Activated CD4-positive, alpha-beta T cell treated with anti-CD3 and anti-CD28 coated beads for 36 hours (primary cell): ENCODE measurements around the gene TENM4. TPM values are rescaled to one million over a fixed set of nuclear protein-coding genes. Genes with fewer than 3 reads are reported as not detected.

Experiments used
- ATAC-seq: fragments of 200-7000 bp; cut with Tn5 transposase; one replicate; pipeline ENCODE4 v1.10.0; 2021; ENCODE audit warnings: mild to moderate bottlenecking, moderate library complexity
- CTCF ChIA-PET: fragments of 350-600 bp; sonication (Branson Sonifier 250); formaldehyde crosslinking; loops from one replicate; lab custom pipeline; 2021; ENCODE audit warnings: antibody characterized with exemption; lab: Charles Lee
- POLR2A ChIA-PET: fragments of 350-600 bp; sonication (Branson Sonifier 250); formaldehyde crosslinking; loops from one replicate; lab custom pipeline; 2021; ENCODE audit warnings: antibody characterized with exemption, inconsistent platforms; lab: Charles Lee
- DNase-seq: peaks from one replicate; pipeline ENCODE4 v3.0.0-alpha.2; 2020
- H3K27ac Mint-ChIP-seq: one replicate; pipeline ENCODE4 v1.8.0; 2021; ENCODE audit warnings: mixed read lengths
- H3K27me3 Mint-ChIP-seq: one replicate; pipeline ENCODE4 v1.8.0; 2021; ENCODE audit warnings: mixed read lengths
- H3K36me3 Mint-ChIP-seq: one replicate; pipeline ENCODE4 v1.8.0; 2021; ENCODE audit warnings: low read depth, mixed read lengths
- H3K4me1 Mint-ChIP-seq: one replicate; pipeline ENCODE4 v1.8.0; 2021; ENCODE audit warnings: mixed read lengths
- H3K4me3 Mint-ChIP-seq: one replicate; pipeline ENCODE4 v1.8.0; 2021; ENCODE audit warnings: mild to moderate bottlenecking, moderate library complexity, mixed read lengths
- H3K9me3 Mint-ChIP-seq: one replicate; pipeline ENCODE4 v1.8.0; 2021; ENCODE audit warnings: low read depth, mixed read lengths
- intact Hi-C, 2 experiments: fragments of 100-400 bp; cut with DNase I in 1 of 2; cut with micrococcal nuclease in 1 of 2; formaldehyde crosslinking; loops; one replicate each; pipeline versions ENCODE4 v1.14.2 to v1.15.1; 2022 to 2024; cut with DNase I, micrococcal nuclease
- total RNA-seq, 2 experiments: library from RNA; stranded (reverse); gene quantifications; one replicate each; pipeline ENCODE4 v1.2.3, GENCODE V29; 2021

Gene TENM4
- total RNA-seq, 2 experiments from 2014 or later, result not detected

DNA sequence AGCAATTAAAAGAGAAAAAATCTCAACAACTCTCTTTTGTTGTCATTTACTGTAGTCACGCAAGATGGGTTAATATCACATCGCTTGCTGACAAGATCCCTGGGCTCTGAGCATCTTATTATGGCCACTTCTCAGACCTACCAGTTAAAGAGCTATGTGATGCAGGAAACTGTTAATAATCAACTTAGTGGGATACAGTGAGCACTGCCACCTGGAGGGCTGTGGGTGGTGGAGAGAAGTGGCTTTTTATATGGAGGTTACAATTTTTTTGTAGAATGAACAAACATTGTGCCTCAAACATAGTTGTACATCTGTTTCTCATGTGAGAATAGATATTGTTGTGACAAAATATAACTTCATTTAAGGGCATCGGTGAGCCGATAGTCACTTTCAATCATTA lies 181.0 kb downstream of the TENM4 start:
- intact Hi-C loops, result no loop called here
- H3K27me3 Mint-ChIP-seq, result peaks cover 2% of the 10 kb centered on the region
- H3K4me3 Mint-ChIP-seq, result no peak overlapping the region
- no peaks in the 10 kb centered on the region for H3K4me1 Mint-ChIP-seq
- POLR2A ChIA-PET, result no interaction called here
- no peak overlapping the region for H3K27ac Mint-ChIP-seq
- H3K9me3 Mint-ChIP-seq, result no peaks in the 10 kb centered on the region
- DNase-seq, result no peak
- CTCF ChIA-PET, result interaction anchor here (0.6 kb wide), 1 partner anchor 65 kb away, joined by 3 read pairs; no protein-coding TSS in a partner anchor
- no peaks in the 10 kb centered on the region for H3K36me3 Mint-ChIP-seq
- ATAC-seq, result no peak

DNA sequence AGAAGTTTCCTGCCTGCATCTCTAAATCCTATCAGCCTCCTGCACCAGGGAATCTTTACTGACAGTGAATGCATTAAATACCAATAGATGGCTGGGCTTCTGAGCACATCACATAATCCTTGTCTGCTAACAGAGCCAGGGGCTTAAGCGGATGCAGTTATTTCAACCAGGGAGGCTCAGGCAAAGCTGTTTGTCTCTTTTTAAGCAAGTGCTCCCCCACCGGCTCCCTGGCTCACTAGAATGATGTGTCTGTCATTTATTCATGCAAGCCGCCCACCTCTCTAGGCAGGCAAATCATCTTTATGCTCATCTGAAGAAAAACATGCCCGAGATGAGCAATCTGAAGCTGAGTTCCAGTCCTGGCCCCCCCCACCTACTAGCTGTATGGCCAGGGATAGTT lies 182.3 kb downstream of the TENM4 start:
- H3K4me1 Mint-ChIP-seq, result no peaks in the 10 kb centered on the region
- CTCF ChIA-PET, result no interaction called here

DNA sequence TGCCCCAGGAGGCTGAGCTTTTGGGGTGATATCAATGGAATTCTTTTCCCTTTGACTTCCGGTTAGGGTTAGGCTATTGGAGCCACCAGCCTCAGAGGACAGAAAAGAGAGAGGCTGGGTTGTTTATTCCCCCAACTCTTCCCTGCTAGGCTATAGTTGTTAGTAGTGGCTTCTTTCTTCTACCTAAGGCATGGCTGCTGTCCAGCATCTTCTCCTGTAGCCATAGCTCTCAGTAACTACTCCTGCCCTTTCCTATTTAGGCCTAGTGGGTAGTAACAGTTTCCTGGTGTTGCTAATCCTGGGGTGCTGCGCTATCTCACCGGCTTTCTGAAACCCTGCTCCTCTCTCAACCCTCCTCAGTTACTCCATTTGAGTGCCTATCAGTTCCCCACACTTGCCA lies 184.9 kb downstream of the TENM4 start:
- Mint-ChIP-seq H3K4me3 (no peak overlapping the region), H3K4me1 (no peaks in the 10 kb centered on the region), H3K9me3 (no peaks in the 10 kb centered on the region), H3K27ac (no peak overlapping the region), H3K36me3 (no peaks in the 10 kb centered on the region), H3K27me3 (peaks cover 4% of the 10 kb centered on the region)
- DNase-seq, result no peak
- no peak for ATAC-seq
- ChIA-PET POLR2A (no interaction called here), CTCF (interaction anchor here (0.5 kb wide), 1 partner anchor 73 kb away, joined by 3 read pairs; no protein-coding TSS in a partner anchor)
- intact Hi-C loops, result no loop called here

More for the DNA sequence above, 182.3 kb downstream of the TENM4 start:
- no peak for DNase-seq
- ATAC-seq, result no peak
- intact Hi-C loops, result no loop called here
- H3K27me3 Mint-ChIP-seq, result peaks cover 4% of the 10 kb centered on the region
- no peaks in the 10 kb centered on the region for H3K9me3 Mint-ChIP-seq
- H3K36me3 Mint-ChIP-seq, result no peaks in the 10 kb centered on the region
- POLR2A ChIA-PET, result no interaction called here
- no peak overlapping the region for H3K4me3 Mint-ChIP-seq
- H3K27ac Mint-ChIP-seq, result no peak overlapping the region

DNA sequence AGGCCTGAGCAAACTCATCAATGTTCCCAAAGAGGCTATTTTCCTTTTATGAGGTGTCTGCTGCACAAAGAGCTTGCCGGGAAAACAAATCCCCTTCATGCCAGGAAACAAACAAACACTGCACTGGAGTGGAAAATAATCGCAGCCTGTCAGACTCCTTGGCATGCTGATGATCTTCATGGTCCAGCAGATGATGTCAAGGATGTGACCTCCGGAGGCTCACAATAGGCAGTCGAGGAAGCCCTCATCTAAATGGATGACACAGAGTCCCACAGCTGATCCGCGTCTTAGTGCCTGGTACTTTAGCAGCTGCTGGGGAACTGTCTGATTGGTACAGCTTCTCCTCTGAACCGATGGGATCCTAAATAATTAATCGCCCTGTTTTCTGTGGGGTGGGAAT lies 187.6 kb downstream of the TENM4 start:
- Mint-ChIP-seq H3K27ac (no peak overlapping the region), H3K9me3 (no peaks in the 10 kb centered on the region), H3K27me3 (peaks cover 4% of the 10 kb centered on the region), H3K4me1 (no peaks in the 10 kb centered on the region), H3K36me3 (no peaks in the 10 kb centered on the region), H3K4me3 (no peak overlapping the region)
- ChIA-PET POLR2A (no interaction called here), CTCF (no interaction called here)
- ATAC-seq, result no peak
- no peak for DNase-seq
- intact Hi-C loops, result no loop called here

DNA sequence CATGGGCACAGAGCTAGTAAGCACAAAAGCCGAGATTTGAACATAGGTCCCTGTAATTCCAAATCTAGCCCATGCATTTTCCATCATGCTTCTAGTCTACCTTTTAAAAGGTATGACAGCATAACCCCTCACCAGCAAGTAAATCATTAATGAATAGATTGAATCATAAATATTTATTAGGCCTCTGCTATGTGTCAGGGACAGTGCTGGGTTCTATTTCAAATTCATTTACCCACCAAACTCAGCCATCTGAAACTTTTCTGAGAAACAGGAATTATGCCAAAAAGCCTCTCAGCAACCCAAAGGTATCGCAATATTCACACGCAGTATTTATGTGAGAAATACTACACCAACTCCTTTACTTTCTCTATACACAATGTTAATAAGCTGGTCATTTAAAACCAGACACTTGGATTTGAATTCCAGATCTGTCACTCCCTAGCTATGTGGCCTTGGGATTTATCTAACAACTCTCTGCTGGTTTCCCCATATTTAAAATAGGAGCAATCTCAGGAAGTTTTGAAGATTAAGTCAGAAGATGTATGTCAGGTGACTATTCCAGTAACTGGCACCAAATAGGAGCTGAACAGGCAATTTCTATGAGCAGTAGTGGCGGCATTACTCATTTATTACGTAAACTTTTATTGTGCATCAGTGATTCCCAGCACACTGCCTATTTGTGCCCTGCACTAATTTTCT lies 191.4 kb downstream of the TENM4 start:
- POLR2A ChIA-PET, result no interaction called here
- Mint-ChIP-seq H3K27ac (no peak overlapping the region), H3K9me3 (no peaks in the 10 kb centered on the region), H3K27me3 (peaks cover 2% of the 10 kb centered on the region), H3K4me3 (no peak overlapping the region), H3K36me3 (no peaks in the 10 kb centered on the region), H3K4me1 (no peaks in the 10 kb centered on the region)
- intact Hi-C loops, result no loop called here
- no peak for ATAC-seq
- DNase-seq, result no peak
- CTCF ChIA-PET, result interaction anchor here (0.8 kb wide), 1 partner anchor 37 kb away, joined by 3 read pairs; no protein-coding TSS in a partner anchor

DNA sequence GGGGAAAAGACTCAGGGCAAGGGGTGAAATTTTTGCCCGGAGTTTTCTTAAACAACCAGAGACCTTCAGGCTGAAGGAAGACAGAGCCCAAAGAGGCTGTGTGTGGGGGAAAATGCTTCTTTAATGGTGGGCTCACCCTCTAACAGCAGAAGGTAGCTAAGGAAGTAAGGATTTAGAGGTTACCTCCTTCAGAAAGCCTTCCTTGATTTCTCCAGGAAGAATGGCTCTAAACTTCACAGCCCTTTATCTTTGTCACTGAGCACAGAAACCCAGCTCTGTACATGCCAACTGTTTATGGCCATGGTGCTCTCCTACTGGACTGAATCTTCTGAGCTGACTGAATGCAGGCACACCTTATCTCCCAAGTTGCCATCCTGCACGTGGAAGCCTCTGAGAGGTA lies 196.0 kb downstream of the TENM4 start:
- H3K4me1 Mint-ChIP-seq, result no peaks in the 10 kb centered on the region
- no peaks in the 10 kb centered on the region for H3K36me3 Mint-ChIP-seq
- ATAC-seq, result no peak
- H3K27ac Mint-ChIP-seq, result no peak overlapping the region
- intact Hi-C loops, result no loop called here
- ChIA-PET POLR2A (no interaction called here), CTCF (no interaction called here)
- DNase-seq, result no peak
- H3K9me3 Mint-ChIP-seq, result no peaks in the 10 kb centered on the region
- H3K27me3 Mint-ChIP-seq, result no peaks in the 10 kb centered on the region
- H3K4me3 Mint-ChIP-seq, result no peak overlapping the region

DNA sequence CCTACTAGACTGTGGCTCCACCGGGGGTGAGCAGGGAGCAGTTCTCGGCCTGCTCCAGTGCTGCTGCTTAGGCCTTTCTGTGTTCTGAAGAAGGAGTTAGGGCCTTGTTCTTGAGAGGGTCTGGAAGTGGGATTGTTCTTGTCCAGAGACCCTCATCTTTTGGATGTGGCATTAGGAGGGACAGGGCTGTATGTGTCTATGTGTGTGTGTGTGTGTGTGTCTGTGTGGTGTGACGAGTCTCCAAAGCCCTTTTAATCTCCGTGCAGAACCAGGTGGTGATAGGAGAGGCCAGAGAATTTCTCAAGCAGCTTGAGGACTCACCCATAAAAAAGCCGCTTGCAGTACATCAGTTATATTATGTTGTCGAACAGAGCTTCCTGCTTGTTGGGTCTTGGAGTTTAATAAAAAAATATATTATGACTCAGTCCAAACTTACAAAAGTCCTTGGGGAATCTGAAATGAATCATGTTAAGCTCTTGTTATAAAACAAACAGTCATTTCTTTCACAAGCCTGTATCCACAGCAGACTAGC lies 196.5 kb downstream of the TENM4 start:
- no peaks in the 10 kb centered on the region for H3K9me3 Mint-ChIP-seq
- DNase-seq (no peak), ATAC-seq (no peak)
- no peak overlapping the region for H3K27ac Mint-ChIP-seq
- intact Hi-C loops, result no loop called here
- no peaks in the 10 kb centered on the region for H3K4me1 Mint-ChIP-seq
- H3K4me3 Mint-ChIP-seq, result no peak overlapping the region
- CTCF ChIA-PET, result no interaction called here
- H3K36me3 Mint-ChIP-seq, result no peaks in the 10 kb centered on the region
- no peaks in the 10 kb centered on the region for H3K27me3 Mint-ChIP-seq
- POLR2A ChIA-PET, result no interaction called here

DNA sequence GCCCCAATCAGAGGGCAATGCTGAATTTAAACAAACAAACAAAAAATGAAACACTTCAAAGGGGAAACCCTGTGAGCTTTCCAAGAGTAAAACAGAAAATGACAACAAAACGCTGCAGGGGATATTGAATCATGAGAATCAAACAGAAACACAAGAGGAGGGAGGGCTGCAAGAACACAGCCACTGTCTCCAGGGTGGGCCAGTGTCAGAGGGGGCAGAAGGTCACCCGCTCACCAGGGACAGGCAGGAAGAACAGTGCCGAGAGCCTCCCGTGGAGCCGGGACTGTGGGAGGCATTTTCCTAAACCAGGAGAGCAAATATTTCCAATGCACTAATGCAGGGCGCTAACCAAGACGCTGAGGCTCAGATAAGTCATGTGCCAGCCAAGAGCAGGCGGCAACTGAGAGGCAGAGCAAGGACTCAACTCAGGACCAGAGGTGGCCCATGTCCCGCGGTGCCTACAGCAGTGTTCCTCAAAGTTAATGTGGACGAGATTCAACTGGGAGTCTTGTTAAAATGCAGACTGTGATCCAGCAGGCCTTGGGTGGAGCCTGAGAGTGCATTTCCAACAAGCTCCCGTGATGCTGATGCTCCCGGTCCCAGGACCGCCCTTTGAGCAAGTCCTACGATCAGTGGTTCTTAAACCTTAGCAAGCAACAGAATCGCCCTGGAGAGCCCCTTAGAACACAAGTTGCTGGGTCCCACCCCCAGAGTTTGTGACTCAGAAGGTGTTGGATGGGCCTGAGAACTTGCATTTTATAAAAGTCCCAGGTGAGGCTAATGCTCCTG lies 197.2 kb downstream of the TENM4 start:
- H3K36me3 Mint-ChIP-seq, result no peaks in the 10 kb centered on the region
- no peak for DNase-seq
- POLR2A ChIA-PET, result no interaction called here
- no peak overlapping the region for H3K27ac Mint-ChIP-seq
- no peak for ATAC-seq
- H3K4me3 Mint-ChIP-seq, result no peak overlapping the region
- H3K9me3 Mint-ChIP-seq, result no peaks in the 10 kb centered on the region
- intact Hi-C loops, result no loop called here
- CTCF ChIA-PET, result no interaction called here
- no peaks in the 10 kb centered on the region for H3K27me3 Mint-ChIP-seq
- no peaks in the 10 kb centered on the region for H3K4me1 Mint-ChIP-seq

DNA sequence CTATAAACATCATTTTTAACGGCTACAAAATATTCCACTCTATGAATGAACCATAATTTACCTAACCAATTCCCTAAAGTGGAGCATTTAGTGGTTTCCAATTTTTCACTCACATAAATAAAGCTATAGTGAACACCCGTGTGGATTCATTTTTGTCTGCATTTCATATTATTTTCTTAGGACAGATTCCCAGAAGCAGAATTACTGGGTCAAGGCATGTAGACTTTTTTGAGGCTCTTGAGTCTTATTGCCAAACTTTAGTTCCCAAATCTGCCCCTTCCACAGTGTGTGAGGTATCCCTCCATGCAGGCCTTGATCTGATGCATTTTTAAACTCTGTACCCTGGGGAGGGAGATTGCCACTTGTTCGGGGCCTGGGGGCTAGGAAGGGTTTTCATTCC lies 198.2 kb downstream of the TENM4 start:
- DNase-seq, result no peak
- Mint-ChIP-seq H3K27ac (no peak overlapping the region), H3K9me3 (no peaks in the 10 kb centered on the region)

DNA sequence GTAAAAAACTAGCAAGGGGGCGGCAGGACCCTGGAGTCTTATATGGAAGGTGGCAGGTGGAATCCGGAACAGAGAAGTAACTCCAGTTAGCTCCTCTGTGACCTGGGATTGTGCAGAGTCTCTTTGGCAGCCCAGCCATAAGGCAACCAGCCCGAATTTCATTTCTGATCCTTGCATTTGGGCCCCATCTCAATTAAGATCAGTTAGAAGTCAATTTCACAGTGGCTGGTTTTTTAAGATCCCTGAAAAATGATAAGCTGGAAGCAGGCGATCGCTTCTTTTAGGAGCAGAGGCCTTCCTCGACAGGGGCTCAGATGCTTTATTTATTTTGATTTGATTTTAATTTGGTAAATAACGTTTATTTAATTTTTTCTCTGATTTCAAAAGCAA lies 199.0 kb downstream of the TENM4 start:
- ATAC-seq (no peak), DNase-seq (no peak)
- Mint-ChIP-seq H3K27ac (no peak overlapping the region), H3K9me3 (no peaks in the 10 kb centered on the region), H3K36me3 (no peaks in the 10 kb centered on the region), H3K4me1 (no peaks in the 10 kb centered on the region), H3K4me3 (no peak overlapping the region), H3K27me3 (no peaks in the 10 kb centered on the region)
- ChIA-PET POLR2A (no interaction called here), CTCF (no interaction called here)
- intact Hi-C loops, result no loop called here

More for the DNA sequence above, 198.2 kb downstream of the TENM4 start:
- CTCF ChIA-PET, result no interaction called here
- no peaks in the 10 kb centered on the region for H3K36me3 Mint-ChIP-seq
- no peak overlapping the region for H3K4me3 Mint-ChIP-seq
- intact Hi-C loops, result no loop called here
- no peaks in the 10 kb centered on the region for H3K4me1 Mint-ChIP-seq
- POLR2A ChIA-PET, result no interaction called here
- no peaks in the 10 kb centered on the region for H3K27me3 Mint-ChIP-seq
- ATAC-seq, result no peak

DNA sequence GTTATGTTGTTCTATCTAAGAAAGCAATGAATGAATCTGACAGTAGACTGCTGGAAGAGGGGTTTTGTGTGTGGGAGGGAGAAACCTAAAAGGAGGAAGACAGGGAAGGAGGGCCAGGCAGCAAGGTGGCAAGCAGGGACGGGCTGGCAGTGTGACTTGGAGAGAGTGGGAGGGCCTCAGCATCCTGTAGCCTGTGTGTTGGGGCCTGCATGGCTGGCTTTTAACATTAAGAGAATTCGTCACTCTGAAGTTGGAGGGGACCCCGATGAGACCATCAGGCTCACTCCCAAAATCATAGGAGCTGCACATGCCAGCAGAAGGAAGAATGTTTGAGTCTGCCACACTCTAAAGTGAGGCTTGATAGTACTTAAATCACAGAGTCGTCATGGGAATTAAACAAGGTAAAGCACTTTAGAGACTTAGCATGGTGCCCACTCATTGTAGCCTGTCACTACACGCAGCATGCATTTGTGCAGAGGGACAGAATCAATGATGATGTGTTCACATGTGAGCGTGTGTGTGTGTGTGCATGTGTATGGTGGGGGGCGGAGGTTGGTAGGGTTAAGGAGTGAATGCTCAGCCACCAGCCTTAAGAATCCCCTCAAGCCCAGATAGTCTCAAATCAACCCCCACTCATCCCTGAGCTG lies 199.5 kb downstream of the TENM4 start:
- Mint-ChIP-seq H3K27ac (no peak overlapping the region), H3K4me3 (no peak overlapping the region)
- no peak for ATAC-seq

More for the DNA sequence above, 199.5 kb downstream of the TENM4 start:
- intact Hi-C loops, result no loop called here
- POLR2A ChIA-PET, result no interaction called here
- CTCF ChIA-PET, result no interaction called here
- DNase-seq, result no peak
- no peaks in the 10 kb centered on the region for H3K4me1 Mint-ChIP-seq
- H3K9me3 Mint-ChIP-seq, result no peaks in the 10 kb centered on the region
- no peaks in the 10 kb centered on the region for H3K36me3 Mint-ChIP-seq
- no peaks in the 10 kb centered on the region for H3K27me3 Mint-ChIP-seq
